Measurements from ENCODE around the gene PRR20G. TPM values are rescaled to one million over a fixed set of nuclear protein-coding genes. Genes with fewer than 3 reads are reported as not detected.

PRR20G gene
- total and polyA plus RNA-seq, 10 of the 15 experiments (the other 5 are each of a cell fraction or from before 2014, with no cell fraction given), result not detected

- CTCF ChIA-PET, result no interaction called here
- H3K9ac ChIP-seq (ENCODE audit: control insufficient read depth, insufficient read depth, low read length), result no peak overlapping the region
- POLR2A ChIA-PET, result no interaction called here
- H3K4me3 ChIP-seq, result no peak overlapping the region
- in situ Hi-C loops (cut with MboI) (no loop called here), intact Hi-C loops (cut with micrococcal nuclease; ENCODE audit: unreplicated experiment) (no loop called here)
- ATAC-seq, result no peak
- no peak overlapping the region for H3K4me2 ChIP-seq (ENCODE audit: control insufficient read depth, insufficient read depth)
- H4K20me1 ChIP-seq (ENCODE audit: control insufficient read depth, insufficient read depth), result no peaks in the 10 kb centered on the region
- no TSS peak for BruUV-seq (replicated peaks)
- WGBS (ENCODE audit: insufficient coverage, insufficient replicate concordance, low lambda C conversion rate, missing lambda C conversion rate), result 1% methylated on average over 5 of the region's 5 CpGs
- no peak overlapping the region for H3K27ac ChIP-seq (ENCODE audit: control insufficient read depth, insufficient read depth)
- no peaks in the 10 kb centered on the region; a peak in 2 of 4 replicates for H3K27me3 ChIP-seq (replicated peaks in 1 of 2; ENCODE audit: control insufficient read depth in 2 of 2, insufficient read depth in 2 of 2, low read length in 1 of 2)
- H3K79me2 ChIP-seq (ENCODE audit: control insufficient read depth, insufficient read depth, low read length), result no peaks in the 10 kb centered on the region
- TF ChIP-seq BMI1 (IDR thresholded peaks at IDR 0.05; ENCODE audit: borderline replicate concordance) (no peak), PBX3 (IDR thresholded peaks at IDR 0.05; ENCODE audit: insufficient replicate concordance, low read depth, low read length) (no peak), ZNF687 (IDR thresholded peaks at IDR 0.05) (no peak), MAX (IDR thresholded peaks at IDR 0.05; ENCODE audit: low read depth, low read length) (no peak), BACH1 (IDR thresholded peaks at IDR 0.05; ENCODE audit: borderline replicate concordance) (no peak), CTCF (IDR thresholded peaks at IDR 0.05 in 2 of 3, conservative IDR thresholded peaks at IDR 0.05 in 1 of 3; ENCODE audit: control insufficient read depth in 2 of 3, extremely low read depth in 1 of 3, insufficient read depth in 1 of 3, low read depth in 3 of 3, low read length in 3 of 3) (no peak), E4F1 (IDR thresholded peaks at IDR 0.05; ENCODE audit: borderline replicate concordance, partially characterized antibody) (no peak), TCF12 (IDR thresholded peaks at IDR 0.05; ENCODE audit: low read depth, low read length) (no peak), LARP7 (IDR thresholded peaks at IDR 0.05) (no peak), ESRRA (IDR thresholded peaks at IDR 0.05; ENCODE audit: low read length) (no peak), SMAD1 (IDR thresholded peaks at IDR 0.05; ENCODE audit: low read depth, partially characterized antibody) (no peak)
- no peaks in the 10 kb centered on the region for H3K4me1 ChIP-seq (ENCODE audit: control insufficient read depth, insufficient read depth, low read length)
- no peak for FAIRE-seq
- H2AFZ ChIP-seq (ENCODE audit: control insufficient read depth, low read depth, low read length), result no peak overlapping the region
- DNase-seq (ENCODE audit: low read depth, low spot score), result no peak
- H3K9me3 ChIP-seq (replicated peaks; ENCODE audit: control insufficient read depth, insufficient read depth, low read length), result no peaks in the 10 kb centered on the region
- RAD21 ChIA-PET (ENCODE audit: unreplicated experiment), result no interaction called here
- SMC1A ChIA-PET (ENCODE audit: uncharacterized antibody, unreplicated experiment), result no interaction called here
- H3K36me3 ChIP-seq (ENCODE audit: control insufficient read depth in 2 of 2, insufficient read depth in 2 of 2, low read length in 1 of 2), result no peaks in the 10 kb centered on the region
Measured at GRCh38 chr3:127336101-127336500, 48.3 kb upstream of the PRR20G start.
